IPS-NIHi7 (cell line): ENCODE measurements around the gene PLA2R1.
A peak's percentile ranks its signal among the peaks of the same experiment; 100 is the strongest.

Source experiments
- DNase-seq: peaks from one replicate; pipeline ENCODE4 v3.0.0; 2012; ENCODE audit warnings: mixed read lengths; ENCODE audit errors: extremely low spot score

Gene PLA2R1

GRCh38 chr2:159933727-159934049 lies 128.7 kb downstream of the PLA2R1 start:
- DNase-seq = no peak

DNA sequence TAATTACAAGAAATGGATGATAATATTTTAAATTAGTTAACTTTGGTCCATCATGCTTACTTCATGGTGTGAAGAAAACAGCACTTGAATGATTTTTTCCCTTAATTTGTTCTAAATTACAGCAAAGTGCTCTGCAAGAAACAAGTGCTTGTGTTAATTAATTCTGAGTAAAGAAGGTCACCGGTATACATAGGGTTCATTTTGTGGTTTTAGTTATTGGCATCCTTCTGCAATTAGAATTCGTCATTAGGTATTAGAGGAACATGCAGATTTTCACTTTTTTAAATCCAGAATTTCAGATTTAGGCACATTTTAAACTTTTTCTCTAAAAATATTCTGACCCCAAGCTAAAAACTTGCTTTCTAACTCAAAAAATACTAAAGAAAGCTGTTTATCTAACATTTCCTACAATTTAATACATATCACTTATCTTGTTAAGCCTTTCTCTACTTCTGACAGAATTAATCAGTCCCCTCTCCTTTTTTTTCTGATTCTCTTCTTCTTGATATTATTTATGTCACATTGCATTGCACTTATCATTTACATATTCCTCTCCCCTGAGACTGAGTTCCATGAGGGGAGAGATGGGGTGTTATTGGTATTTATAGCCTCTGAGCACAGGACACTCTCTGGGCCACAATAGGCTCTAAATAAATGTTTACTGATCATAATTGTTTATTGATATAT lies 129.2 kb downstream of the PLA2R1 start:
- DNase-seq = no peak

DNA sequence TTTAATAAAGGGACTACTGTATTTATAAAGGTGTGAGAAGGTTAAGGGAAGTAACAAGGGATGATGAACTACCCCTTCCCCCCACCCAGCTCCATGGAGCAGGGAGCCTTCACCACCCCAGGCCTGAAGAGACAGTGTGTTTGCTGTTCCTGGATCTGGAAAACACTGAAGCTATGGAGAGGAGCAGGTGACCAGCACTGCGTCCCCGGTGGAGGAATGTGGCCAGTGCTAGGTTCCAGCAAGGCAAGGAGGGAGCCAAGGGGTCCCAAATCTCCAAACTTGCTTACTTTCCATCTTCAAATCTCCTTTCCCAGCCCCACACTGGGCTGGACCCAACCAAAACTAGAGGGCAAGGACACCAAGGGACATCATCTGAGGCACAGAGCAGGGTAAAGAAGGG lies 135.7 kb downstream of the PLA2R1 start:
- DNase-seq = peak; percentile 26

GRCh38 chr2:159925975-159926374 lies 136.4 kb downstream of the PLA2R1 start:
- no peak for DNase-seq

DNA sequence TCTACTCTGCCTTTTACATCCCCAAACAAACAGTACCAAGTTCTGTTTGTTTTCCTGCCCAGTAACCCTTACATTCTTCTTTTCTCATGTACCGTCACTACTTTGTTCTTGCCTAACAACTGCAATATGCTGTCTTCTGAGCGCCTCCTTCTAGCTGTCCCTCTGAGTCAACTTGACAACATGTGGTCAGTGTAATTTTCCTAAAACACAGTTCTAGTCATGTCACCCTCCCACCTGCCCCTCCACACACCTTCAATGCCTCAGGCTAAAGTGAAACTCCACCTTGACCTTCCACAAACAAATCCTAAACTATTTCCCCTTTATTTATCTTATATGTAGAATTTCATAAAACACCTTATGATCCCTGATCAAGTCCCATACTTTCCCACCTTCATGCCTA lies 139.9 kb downstream of the PLA2R1 start:
- DNase-seq = no peak

DNA sequence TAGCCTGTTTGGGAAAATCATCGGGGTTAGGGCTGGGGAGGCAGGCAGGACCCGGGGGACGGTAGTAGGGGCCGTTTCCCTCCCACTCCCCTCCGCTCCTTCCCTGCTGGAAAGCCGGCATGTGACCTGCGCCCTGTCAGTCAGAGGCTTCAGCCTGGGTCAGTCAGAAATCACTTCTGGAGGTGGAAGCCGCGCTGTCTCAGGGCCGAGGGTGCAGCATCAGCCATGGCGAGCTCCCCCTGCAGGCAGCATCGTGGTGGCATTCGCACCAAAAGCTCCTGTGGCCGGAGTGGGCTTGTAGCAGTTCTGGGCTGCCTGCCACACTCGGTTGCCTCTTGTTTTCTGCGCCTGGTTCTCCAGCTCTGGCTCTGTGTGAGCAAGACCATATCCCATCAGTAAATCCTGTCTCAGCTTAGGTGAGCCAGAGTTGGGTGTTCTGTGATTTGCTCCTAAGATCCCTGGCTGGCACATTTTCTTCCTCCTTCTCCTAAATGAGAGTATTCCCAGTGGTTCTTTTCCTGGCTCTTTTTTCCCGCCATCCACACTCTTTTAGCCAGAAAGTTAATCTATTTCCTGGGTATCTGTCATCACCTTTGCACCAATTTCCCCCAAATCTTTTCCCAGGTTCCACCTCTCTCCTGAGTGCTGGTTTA lies 140.5 kb downstream of the PLA2R1 start:
- DNase-seq = peak; percentile 92

GRCh38 chr2:159916511-159916910 lies 145.9 kb downstream of the PLA2R1 start:
- DNase-seq = no peak

GRCh38 chr2:159913900-159914299 lies 148.5 kb downstream of the PLA2R1 start:
- DNase-seq = no peak

GRCh38 chr2:159912580-159912979 lies 149.8 kb downstream of the PLA2R1 start:
- no peak for DNase-seq

DNA sequence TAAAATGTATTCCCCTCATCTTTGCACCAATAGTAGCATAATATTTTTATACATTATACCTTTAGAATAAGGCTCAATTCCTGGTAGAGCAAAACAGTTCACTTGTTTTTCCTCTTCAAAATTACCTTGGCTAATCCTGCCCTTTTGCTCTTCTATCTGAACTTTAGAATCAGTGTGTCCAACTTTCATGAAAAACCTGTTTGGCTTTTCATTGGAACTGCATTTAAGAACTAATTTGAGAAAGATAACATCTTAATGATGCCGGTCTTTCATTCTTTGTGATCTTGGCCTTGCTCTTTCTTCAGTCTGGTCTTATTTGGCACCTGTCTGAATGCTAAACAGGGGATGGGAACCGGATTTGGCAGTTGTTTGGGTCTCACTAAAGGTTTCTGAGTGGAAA lies 151.5 kb downstream of the PLA2R1 start:
- no peak for DNase-seq

GRCh38 chr2:159908623-159909022 lies 153.8 kb downstream of the PLA2R1 start:
- DNase-seq = no peak

DNA sequence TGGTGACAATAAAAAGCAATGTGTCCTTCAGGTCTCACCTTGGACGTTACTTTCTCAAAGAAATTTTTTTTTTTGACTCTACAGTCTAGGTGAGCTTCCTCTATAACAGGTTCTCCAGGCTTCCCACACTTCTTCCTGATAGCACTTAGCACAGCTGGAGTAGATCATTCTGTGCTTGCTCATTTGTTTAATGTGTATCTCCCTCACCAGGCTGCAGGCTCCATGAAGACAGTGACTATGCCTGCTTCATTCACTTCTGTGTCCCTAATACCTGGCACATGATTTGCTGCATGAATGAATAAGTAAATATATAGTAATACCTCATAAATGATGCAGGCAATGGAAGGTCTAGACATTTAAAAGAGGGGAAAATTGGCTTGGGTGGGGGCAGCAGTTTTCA lies 154.5 kb downstream of the PLA2R1 start:
- DNase-seq = no peak

- no peak for DNase-seq
Observed at GRCh38 chr2:159905926-159906714, 156.3 kb downstream of the PLA2R1 start.

DNA sequence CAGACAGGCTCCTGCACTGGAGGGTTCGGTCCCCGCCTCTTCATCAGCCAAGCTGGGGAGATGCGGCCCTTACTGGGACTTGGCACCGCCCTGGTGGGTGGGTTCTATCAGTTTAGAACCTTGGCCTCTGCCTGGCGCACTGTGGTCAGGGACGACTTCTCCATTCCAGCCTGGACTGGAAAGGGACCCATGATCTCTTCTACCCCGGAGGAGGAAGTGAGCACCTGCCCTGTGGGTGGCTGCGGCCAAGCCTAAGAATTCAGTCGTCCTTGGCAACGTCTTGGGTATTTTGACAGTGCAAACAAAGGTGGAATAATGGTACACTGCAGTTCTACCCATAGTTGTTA lies 157.5 kb downstream of the PLA2R1 start:
- no peak for DNase-seq

DNA sequence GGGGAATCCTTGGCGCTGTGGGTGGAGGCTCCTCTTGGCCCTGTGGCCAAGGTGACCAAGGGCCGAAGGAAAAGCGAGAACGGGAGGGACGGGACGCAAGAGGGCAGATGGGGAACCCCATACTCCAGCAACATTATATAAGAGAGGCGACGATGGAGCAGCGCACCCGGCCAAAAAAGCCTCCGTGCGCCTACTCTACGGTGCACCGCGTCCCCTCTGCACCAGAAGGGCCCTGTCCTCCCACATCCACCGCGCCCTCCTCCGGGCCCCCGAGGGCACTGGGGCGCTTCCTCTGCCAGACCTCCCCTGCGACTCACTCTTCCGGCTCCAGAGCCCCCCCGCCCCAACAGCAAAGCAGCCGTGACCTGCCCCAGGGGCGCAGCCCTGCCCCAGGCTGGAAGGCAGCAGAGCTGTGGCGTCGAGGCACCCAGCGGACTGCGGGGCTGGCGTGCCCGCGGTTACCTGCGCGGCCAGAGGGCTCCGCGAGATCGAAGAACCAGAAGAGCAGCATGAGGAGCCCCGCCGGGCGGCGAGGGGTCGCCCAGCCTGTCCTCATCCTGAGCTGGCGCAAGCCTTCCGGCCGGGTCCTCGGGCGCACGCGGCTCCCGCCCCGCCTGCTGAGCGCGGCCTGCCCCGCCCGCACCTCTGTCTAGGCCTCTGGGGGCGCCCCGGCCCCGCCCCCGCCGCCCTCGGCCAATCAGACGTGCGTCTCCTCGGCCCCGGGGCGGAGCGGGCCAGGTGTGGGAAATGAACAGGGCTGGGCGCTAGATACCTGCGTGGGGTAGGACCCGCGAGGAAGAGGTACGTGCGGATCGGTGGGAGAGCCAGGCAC lies 158.1 kb downstream of the PLA2R1 start, which contains the start of gene LY75:
Gene LY75 (minus strand): TSS at position 630 of the 832 bp plus-strand sequence.
- DNase-seq = peak; percentile 93

DNA sequence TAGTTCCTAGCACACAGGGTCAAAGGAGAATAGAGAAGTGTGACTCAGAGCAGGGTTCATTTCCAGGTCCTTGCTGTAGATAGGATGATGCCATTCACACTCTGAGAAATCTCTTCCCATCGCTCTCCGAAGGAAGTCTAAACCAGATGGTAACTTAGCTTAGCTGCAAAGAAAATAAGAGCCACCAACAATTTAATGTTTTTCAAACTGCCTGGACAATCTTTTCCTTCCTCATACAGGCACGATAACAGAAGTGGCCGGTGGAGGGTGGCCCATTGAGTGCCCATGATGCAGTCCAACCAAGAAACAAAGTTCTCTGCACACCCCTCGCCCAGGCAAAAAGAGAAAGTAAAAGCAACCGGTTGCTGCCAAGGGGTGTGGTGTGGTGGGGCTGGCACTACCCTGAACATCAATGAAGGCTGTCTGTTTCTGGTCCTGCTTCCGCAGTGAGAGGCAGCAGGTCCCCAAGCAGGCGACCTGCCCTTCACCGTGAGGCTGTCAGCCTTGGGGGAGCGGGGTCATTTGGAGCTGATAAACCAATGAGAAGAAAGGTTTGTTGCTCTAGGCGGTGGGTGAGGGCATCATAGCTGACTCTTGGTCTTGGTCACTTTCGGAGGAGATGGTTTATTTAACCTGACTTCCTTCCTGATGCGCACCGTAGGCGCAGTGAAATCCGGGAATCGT lies 158.8 kb downstream of the PLA2R1 start:
- DNase-seq = no peak

DNA sequence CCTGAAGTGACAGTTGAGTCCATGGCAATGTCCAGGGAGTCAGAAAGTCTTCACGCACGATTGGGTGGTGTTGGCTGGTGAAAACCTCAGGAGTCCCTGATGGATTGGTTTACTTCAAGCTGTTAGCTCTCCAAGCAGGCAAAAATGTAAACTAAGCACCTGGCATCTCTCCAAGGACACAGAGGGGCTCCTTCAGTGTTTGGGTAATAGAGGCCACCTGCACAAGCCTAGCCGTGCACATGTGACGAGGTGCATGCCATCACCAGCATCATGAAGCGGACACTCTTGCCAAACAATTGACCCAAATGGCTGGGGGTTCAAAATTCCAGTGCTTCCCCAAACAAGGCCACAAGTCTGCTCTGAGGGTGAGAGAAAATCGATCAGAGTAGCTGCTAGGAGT lies 159.7 kb downstream of the PLA2R1 start:
- no peak for DNase-seq

DNA sequence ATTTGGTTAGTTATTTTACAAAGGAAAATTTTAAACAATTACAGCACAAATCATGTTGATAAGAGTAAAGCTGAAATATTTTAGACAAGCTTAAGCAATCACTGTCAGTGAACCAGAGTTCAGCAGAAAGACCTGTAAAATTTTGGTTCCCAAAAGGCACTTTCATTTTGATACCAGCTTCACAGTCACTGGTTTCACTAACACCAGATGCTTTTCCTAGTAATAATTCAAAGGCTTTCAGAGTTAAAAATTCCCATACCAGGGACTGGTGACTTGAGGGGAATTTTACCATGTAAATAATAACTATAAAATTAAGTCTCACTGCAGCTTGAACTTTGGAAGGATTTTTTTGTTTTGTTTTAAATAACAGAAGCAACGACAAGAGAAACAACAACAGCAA lies 162.1 kb downstream of the PLA2R1 start:
- DNase-seq = no peak

- no peak for DNase-seq
Observed at GRCh38 chr2:159898441-159898840, 164.0 kb downstream of the PLA2R1 start.

GRCh38 chr2:159897720-159898119 lies 164.7 kb downstream of the PLA2R1 start:
- no peak for DNase-seq

DNA sequence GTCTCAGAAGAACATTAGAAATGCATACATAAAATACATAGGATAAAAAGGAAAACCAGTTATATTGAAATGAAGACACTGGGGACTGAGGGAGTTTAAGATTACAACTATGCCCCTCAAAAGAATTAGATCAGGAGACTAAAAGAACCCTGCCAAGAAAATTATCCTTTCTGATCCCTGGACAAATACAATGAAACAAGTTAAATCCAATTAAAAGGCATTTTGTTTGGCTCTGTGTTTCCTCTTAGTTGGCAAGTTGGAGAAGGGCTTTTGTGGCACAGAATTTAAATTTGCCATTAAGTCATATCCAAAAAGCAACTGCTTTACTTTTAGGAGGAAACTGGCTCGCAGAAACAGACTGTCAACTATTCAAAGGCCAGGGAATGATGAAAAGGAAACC lies 165.3 kb downstream of the PLA2R1 start:
- DNase-seq = no peak
